HG03064 (cell line): ENCODE results near the gene GAS7.
"Not testable (repeated sequence)": the region's sequence is repeated elsewhere in the genome, so short reads cannot be mapped to it uniquely, and the experiment has no call there.

Experiments used
- ATAC-seq: cut with Tn5 transposase; IDR thresholded peaks from one replicate; pipeline ENCODE4 v1.9.1; 2021; ENCODE audit warnings: low read depth; ENCODE audit not compliant: unreplicated experiment

GAS7 gene

GRCh38 chr17:10032118-10032852, 166.1 kb downstream of the GAS7 start:
- ATAC-seq: no peak

DNA sequence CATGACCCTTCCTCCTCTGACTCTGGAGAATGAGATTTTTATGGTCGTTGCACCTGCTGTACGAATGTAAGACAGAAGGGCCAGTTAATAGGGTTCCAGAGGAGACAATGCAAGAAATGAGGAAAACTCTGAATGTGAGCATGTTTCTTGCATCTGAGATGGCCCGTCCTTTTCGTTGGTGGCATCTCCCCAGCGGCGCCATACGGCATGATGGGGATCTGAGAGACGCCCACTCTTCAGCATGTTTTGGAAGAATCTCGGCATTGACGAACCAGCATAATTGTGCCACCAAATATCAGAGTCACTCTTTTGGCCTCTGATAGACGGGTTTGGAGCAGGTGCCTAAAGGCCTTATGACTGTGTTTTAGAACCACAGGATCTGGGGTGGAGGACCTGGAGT, 166.8 kb downstream of the GAS7 start:
- ATAC-seq: no peak

- no peak for ATAC-seq
Measured at GRCh38 chr17:10031127-10031526, 167.3 kb downstream of the GAS7 start.

- no peak for ATAC-seq
Measured at GRCh38 chr17:10029129-10029528, 169.3 kb downstream of the GAS7 start.

DNA sequence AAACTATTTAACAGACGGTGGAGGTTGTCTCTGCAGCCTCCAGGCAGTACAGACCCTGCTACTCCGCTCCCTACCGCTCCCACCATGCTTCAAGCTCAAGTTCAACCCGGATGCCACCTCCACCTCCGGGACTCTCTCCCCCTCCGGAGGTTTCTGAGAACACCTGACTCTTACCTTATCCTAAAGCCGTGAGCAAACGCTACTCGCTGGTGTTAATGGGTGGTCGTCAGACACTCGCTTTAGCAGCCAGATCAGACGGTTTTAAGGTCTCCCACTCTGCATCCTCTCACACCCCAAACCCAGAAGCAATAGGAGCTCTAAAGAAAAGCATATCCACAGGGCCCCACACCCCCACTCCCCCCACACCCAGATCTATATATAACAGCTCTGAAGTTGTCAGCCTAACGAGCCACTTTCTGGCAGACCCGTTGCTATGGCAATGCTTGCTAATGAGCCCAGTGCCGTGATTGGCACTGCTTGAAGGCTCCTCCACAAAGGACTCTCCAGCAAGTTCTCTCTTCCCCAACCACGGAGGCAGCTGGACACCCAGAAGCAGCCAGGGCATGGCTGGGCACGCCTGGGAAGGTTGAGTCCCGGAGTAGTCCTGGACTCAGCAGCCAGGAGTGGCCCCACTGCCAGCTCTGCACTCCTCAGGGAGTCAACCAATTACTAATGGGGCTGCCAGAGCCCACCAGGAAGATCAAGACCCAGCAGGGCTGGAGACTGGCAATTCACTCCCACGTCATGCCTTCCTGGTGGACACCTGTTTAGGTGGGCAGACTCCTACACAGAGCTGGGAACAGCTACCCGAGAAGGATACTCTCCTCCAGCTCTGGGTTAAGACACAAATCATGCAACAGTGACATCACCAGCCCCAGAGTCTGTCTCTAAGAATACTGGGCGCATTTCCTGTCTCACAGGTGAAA, 172.2 kb downstream of the GAS7 start:
- no peak for ATAC-seq

DNA sequence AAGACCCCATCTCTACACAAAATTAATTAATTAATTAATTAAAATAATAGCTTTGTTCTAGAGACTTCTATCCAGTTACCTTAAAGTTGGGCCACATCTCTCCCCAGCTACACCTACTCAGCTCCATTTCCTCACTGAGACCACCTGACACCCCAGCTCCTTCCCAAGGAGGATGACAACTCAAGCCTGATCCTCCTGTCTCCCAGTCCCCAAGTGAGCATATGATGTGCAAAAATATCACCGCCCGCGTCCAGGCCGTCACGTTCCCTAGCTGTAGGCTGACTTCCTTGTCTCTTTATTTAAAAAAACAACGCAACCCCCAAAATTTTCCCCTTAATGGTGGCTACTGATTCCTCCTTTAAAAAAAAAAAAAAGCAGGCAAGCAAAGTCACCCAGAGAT, 173.2 kb downstream of the GAS7 start:
- no peak for ATAC-seq

GRCh38 chr17:10022416-10022815, 176.0 kb downstream of the GAS7 start:
- no peak for ATAC-seq

DNA sequence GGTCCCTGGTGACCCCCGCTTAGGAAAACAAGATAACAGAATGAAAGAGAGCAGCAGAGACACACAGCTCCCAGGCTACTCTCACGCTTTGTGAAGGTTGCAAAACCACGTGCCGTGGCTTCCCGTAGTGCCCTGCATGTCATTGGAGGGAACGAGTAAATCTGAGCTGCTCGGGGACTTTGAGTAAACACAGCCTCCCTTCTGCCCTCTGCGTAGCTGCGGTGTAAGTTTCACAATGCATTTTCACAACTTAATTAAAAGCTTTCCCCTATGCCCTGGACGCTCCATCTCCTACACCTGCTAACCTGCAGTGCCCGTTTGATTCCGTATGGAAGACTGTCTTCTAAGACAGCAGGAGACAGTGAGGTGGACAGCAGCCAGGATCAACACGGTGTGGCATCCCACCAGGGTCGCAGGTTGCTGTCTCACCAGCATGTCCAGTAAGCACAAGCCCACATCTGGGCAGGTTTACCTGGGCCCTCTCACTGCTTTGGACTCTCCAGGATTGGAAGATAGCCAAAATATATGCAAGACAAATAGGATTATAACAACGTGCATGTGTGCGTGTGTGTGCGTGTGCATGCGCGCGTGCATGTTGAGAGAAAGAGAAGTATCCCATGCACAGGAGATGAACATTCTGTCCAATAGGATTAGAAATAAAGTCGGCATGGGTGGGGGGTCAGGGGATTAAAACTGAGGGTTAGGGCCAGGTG, 177.0 kb downstream of the GAS7 start:
- ATAC-seq: no peak

GRCh38 chr17:10019941-10020451, 178.4 kb downstream of the GAS7 start:
- no peak for ATAC-seq

DNA sequence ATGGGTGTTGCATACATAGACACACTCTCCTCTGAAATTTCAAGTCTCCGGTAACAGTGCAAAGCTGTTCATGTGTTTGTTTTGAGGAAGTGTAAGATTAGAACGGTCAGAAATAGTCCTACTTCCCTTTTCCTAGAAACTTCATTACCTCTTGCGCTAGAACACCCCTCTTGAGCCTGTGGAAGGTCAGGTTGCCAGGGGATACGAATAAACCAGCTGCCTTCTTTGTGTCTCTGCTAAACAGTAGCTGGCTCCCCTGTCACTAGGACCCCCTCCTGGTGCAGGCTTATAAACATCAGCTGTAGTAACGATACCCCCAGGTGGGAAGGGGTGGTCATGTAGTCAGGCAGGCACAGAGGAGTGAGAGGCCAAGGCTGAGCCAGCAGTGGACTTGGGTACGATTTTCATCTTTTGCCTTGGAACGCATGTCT, 179.9 kb downstream of the GAS7 start:
- ATAC-seq: no peak

GRCh38 chr17:10016958-10017570, 181.3 kb downstream of the GAS7 start:
- ATAC-seq: not testable (repeated sequence)

DNA sequence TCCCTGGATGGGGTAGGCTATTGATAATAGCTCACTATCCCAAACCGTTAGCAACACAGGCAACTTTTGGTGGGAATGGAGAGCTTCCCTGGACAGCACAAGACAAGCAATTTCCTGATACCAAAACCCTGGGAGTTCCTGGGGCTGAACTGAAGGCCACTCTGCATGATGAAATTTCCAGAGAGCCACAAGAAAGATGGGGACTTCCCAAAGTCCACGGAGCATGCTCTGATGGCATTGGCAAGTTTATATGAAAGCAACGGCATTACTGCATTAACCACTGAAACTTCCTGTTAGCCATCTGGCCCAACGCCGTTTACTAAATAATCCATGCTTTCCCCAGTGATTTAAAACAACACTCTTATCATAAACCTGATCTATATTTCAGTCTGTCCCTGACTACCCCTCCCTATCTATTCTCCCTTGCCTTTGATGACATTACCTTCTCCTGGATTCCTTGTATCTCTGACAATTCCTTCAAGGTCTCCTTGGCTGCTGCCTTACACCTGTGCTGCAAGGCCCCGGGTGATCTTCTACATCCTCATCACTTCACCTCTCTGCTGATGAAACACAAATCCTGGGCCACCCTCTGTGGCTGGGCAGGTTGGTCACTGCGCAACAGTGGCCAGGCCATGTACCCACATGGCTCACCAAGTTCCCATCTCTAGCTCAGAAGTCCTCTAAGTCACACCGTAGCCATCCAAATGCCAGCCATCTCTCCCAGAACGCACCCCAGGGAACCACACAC, 184.9 kb downstream of the GAS7 start:
- ATAC-seq: peak; percentile 73

GRCh38 chr17:10010752-10011151, 187.7 kb downstream of the GAS7 start:
- ATAC-seq: no peak

DNA sequence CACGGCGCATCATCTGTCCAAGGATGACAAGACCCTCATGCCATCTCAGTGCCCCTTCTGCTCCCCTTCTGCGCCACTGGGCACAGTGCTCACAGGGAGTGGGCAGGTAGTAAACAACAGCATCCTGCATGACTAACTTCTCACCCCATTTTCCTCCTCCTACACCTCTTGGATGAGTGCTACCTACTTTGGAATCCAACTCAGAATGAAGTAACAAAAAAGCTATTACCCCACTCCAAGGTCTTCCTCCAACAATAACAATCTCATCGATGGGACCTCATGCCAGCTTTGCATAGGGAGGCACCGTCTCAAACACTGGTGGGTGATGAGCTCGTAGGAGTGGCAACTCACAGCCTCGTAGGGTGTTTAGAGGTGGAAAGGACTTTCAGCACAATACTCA, 194.7 kb downstream of the GAS7 start:
- ATAC-seq: no peak

GRCh38 chr17:10002567-10003360, 195.6 kb downstream of the GAS7 start:
- ATAC-seq: not testable (repeated sequence)

- ATAC-seq: no peak
Measured at GRCh38 chr17:10001306-10001873, 197.0 kb downstream of the GAS7 start.

DNA sequence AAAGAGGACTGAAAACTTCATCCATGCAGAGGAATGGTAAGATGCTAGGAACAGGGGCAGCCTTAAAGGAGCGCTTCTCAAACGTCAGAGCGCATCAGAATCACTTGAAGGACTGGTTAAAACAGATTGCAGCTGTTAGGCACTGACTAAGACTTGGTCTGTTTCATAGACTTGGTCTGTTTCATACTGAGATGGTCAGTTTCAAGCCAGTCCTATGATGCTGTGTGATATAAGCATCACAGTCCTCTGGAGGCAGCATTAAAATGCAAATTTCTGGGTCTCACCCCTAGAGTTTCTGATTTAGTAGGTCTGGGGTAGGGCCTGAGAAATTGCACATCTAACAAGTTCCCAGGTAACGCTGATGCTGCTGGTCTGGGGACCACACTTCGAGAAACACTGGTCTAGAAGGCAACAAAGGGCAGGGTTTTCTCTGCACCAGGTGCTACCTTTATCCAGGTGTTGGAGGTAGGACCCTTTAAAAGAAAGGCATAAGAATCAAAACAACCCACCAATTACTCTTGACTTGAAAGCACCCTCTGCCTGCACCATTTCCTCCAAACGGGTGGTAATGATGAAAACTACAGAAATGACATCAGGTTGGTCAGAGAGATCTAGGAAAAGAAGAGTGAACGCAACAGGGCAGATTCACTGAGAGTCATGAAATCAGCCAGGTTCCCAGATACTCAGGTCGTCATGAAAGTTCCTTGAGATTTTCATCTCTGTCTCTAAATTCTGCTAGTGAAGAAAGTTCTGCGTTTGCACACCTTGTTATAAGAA, 198.3 kb downstream of the GAS7 start:
- peak; percentile 76 for ATAC-seq

DNA sequence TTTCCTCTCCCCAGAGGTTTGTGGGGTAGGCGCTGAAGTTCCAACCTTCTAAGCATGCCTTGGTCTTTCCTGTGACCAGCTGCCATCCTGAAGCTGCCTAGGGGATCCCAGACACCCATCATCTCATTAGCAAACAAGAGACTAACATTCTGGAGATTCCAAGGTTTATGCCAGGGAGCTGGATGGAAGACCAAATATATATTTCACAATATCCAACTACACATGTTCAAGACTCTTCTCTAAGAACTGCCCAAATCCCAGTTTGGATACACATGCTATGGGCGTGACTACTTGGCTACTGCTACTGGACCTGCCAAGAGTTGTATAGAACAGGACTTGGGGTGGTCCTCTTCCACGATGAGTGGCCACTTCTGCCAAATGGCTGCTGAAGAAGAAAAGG, 200.3 kb downstream of the GAS7 start:
- ATAC-seq: no peak
